ENCODE data around the gene CLEC4A.
"Not testable (repeated sequence)": the region's sequence is repeated elsewhere in the genome, so short reads cannot be mapped to it uniquely, and the experiment has no call there.

CLEC4A gene

DNA sequence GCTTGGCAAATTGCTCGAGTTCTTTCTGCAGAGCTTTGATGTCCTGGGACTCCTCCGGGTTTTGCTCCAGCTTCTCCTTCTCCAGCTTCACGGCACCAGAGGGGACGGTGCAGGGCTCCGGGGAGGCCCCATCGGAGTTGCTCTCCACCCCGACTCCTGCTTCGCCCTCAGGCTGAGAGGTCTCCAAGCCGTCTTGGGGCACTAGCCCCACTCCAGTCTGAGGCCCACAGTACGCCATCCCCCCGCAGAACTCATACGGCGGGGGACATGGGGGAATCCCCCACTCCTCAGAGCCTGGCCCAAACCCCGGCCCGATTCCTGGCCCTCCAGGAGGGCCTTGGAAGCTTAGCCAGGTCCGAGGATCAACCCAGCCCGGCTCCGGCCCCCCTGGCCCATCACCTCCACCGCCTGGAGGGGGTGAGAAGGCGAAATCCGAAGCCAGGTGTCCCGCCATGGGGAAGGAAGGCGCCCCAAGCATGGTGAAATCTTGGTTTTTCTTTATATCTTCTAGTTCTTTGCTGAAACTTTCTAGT, 11.0 kb downstream of the CLEC4A start:
- DNase-seq: not testable (repeated sequence)

DNA sequence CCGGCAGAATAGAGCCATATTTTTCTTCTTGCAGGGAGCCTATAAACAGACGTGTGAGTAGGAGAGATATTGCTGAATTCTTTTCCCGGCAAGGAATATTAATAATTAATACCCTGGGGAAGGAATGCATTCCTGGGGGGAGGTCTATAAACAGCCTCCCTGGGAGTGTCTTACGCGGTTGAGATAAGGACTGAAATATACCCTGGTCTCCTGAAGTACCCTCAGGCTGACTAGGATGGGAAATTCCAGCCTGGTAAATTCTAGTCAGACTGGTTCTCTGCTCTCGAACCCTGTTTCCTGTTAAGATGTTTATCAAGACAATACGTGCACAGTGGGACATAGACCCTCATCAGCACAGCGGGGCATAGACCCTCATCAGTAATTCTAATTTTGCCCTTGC, 18.2 kb downstream of the CLEC4A start:
- DNase-seq: not testable (repeated sequence)

GRCh38 chr12:8143261-8143660, 19.8 kb downstream of the CLEC4A start:
- DNase-seq: no peak

DNA sequence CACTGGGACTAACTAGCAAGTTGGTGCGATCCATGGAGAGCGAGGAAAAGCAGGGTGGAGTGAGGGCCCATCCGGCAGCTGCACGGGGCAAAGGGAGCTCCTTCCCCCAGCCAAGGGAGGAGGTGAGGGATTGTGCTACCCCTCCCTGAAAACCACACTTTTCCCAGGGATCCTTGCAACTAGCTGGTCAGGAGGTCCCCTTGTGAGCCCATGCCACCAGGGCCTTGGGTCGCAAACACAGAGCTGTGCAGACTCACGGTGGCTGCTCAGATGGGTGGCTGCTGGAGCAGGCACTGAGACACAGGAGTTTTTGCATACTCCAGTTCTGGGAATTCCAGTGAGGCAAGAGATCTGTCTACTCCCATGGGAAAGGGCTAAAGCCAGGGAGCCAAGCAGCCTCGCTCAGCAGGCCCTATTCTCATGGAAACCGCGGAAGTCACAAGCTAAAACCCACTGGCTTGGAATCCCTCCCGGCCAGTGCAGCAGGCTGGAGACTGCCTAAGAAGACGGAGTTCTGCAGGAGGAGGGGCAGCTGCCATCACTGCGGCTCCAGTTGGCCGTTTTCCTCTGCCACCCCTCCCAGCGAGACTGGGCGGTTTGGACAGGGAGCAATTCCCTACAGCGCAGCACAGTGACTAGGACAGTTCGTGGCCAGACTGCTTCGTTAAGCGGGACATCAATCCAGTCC, 22.5 kb downstream of the CLEC4A start:
- DNase-seq: no peak

DNA sequence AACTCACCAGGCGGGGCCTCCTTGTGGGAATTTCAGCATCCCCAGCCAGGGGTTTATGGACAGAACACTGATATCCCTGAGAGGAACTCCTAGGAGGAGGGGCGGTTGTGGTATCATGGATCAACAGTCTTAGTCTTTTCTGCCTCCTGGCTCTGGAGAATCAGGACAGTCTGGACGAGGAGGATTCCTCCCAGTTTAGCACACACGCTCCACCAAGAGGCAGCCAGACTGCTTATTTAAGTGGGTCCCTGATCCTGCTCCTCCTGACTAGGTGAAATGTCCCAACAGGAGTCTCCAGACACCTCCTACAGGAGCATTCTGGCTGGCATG, 23.0 kb downstream of the CLEC4A start:
- DNase-seq: no peak

DNA sequence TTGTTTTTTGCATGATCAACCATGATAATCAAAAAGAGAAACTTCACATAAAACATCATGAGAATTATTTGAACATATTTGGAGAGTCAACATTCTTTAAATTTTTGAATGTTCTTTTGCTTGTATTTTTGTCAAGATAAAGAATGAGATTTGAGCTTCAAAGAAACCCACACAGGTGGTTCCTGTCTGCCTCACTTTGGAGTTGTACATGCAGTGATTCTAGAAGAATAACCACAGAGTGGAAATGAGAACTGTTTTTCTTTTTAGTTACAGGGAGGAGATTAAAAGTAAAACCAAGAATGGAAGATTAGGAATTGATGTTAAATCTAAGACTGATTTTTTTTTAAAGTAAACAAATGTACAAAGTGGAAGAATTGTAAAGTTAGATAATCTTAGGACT, 31.1 kb downstream of the CLEC4A start:
- DNase-seq: no peak

- no peak for DNase-seq
Observed at GRCh38 chr12:8156416-8156815, 33.0 kb downstream of the CLEC4A start.

- DNase-seq: no peak
Observed at GRCh38 chr12:8156845-8157244, 33.4 kb downstream of the CLEC4A start, which contains the start of gene ZNF705A. TSS of gene ZNF705A (plus strand) at chr12:8157015. CDS start at chr12:8172626, 15,611 bp downstream.

DNA sequence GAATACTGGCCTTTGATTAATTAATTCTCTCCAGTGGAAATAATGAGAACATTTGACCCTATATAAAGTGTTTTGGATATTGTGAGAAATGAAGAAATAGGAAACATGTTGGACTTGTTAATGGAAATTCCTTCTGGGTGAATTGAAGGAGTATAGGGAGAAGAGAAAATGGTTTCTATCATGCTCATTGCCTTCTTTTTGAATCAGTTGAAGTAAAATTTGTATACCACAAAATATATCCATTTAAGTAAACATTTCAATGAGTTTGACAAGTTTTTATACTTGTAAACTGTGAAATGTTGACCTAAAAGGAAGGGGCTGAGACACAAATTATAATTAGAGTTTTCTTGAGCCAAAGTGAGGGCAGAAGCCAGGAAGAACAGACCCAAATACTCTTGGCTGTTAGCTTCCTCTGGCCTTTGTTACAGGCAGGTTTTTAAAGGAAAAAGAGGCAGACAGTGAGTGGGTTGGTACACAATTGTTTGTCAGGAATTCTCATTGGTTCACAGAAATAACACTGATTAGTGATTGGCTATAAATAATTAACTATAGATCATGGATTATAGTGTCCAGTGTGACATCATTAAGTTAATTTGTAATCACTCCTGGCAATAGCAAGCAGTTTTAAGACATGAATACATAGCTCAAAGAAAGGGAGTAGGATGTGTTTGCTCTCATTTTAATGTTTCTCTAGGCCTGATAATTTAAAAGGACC, 34.2 kb downstream of the CLEC4A start:
- DNase-seq: no peak

- not testable (repeated sequence) for DNase-seq
Observed at GRCh38 chr12:8172911-8173310, 49.5 kb downstream of the CLEC4A start.

GRCh38 chr12:8179989-8180585, 56.7 kb downstream of the CLEC4A start:
- peak; percentile 72 for DNase-seq

GRCh38 chr12:8181271-8181670, 57.9 kb downstream of the CLEC4A start:
- not testable (repeated sequence) for DNase-seq

DNA sequence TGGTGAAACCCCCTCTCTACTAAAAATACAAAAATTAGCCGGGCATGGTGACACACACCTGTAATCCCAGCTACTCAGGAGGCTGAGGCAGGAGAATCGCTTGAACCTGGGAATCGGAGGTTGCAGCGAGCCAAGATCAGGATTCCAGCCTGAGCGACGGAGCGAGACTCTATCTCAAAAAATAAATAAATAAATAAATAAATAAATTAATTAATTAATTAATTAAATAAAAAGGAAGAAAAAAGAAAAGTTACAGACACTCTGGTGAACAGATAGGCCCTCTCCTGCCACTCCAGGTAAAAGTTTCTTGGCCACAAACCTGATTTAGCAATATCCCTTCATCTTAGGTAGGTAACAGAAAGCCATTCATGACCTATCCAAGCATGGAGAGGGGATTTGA, 59.5 kb downstream of the CLEC4A start:
- DNase-seq: not testable (repeated sequence)

DNA sequence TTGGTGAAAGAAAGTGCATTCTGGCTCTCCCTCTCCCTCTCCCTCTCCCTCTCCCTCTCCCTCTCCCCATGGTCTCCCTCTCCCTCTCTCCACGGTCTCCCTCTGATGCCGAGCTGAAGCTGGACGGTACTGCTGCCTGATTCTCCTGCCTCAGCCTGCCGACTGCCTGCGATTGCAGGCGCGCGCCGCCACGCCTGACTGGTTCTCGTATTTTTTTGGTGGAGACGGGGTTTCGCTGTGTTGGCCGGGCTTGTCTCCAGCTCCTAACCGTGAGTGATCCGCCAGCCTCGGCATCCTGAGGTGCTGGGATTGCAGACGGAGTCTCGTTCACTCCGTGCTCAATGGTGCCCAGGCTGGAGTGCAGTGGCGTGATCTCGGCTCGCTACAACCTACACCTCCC, 59.9 kb downstream of the CLEC4A start:
- not testable (repeated sequence) for DNase-seq

DNA sequence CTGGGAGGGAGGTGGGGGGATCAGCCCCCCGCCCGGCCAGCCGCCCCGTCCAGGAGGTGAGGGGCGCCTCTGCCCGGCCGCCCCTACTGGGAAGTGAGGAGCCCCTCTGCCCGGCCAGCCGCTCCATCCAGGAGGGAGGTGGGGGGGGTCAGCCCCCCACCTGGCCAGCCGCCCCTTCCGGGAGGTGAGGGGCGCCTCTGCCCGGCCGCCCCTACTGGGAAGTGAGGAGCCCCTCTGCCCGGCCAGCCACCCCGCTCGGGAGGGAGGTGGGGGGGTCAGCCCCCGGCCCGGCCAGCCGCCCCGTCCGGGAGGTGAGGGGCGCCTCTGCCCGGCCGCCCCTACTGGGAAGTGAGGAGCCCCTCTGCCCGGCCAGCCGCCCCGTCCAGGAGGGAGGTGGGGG, 60.8 kb downstream of the CLEC4A start:
- not testable (repeated sequence) for DNase-seq

DNA sequence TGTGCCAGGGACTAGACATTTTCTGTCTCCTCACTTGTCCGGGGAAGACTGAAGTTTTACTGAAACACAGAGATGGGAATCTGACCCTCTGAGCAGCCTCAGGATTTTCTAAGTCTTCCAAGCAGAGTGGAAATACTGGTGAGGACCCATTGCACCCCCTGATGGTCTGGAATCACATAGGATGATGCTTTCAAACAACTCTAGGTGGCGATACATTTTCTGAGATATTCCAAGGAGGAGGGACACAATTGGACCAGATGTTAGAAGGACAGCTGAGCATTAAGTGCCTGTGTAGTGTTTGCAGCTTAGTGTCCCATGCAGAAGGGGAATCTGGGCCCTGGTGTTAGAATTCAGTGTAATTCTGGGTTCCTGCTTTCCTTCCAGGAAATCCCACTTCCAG, 64.7 kb downstream of the CLEC4A start:
- not testable (repeated sequence) for DNase-seq

All from NCI-H1092 treated with DMSO at 0.1 percent for 48 hours (cell line).